DND-41 (cell line): ENCODE measurements around the gene STK32B.

Experiments used
- ATAC-seq: fragments of 200-7000 bp; cut with Tn5 transposase; 3 replicates; pipeline ENCODE4 v1.9.1; 2021; ENCODE audit warnings: low read depth; ENCODE audit not compliant: insufficient read depth
- DNase-seq: peaks from one replicate; pipeline ENCODE4 v3.0.0-alpha.2; 2020
- H2AFZ ChIP-seq: 2 replicates; pipeline ENCODE4 v1.6.0; 2012; ENCODE audit warnings: low read depth, low read length
- H3K27ac ChIP-seq: 2 replicates; pipeline ENCODE4 v1.5.1; 2012; ENCODE audit warnings: low read length, inconsistent platforms
- H3K27me3 ChIP-seq: fragments of 200-600 bp; sonication (generic); 2 replicates; pipeline ENCODE4 v1.6.0; 2012; ENCODE audit warnings: low read length, mild to moderate bottlenecking, inconsistent platforms; ENCODE audit not compliant: insufficient read depth, poor library complexity
- H3K36me3 ChIP-seq: 2 replicates; pipeline ENCODE4 v1.5.1; 2012; ENCODE audit warnings: low read length, inconsistent platforms; ENCODE audit not compliant: insufficient read depth
- H3K4me1 ChIP-seq: 2 replicates; pipeline ENCODE4 v1.5.1; 2012; ENCODE audit warnings: mild to moderate bottlenecking, low read length; ENCODE audit not compliant: insufficient read depth
- H3K4me2 ChIP-seq: 2 replicates; pipeline ENCODE4 v1.6.0; 2012; ENCODE audit warnings: mild to moderate bottlenecking, moderate library complexity, low read length, inconsistent platforms; ENCODE audit not compliant: insufficient read depth
- H3K4me3 ChIP-seq, 2 experiments: fragments of 200-600 bp in 1 of 2; shearing (Covaris generic) in 1 of 2; 2 replicates each; pipeline ENCODE4 v1.5.1; 2012 to 2016; ENCODE audit warnings: inconsistent platforms in 2 of 2, low read length in 2 of 2, mild to moderate bottlenecking in 2 of 2, low read depth in 1 of 2, moderate library complexity in 1 of 2
- H3K79me2 ChIP-seq: 2 replicates; pipeline ENCODE4 v1.6.0; 2012; ENCODE audit warnings: low read length, inconsistent platforms; ENCODE audit not compliant: insufficient read depth
- H3K9ac ChIP-seq: 2 replicates; pipeline ENCODE4 v1.6.0; 2012; ENCODE audit warnings: low read depth, mild to moderate bottlenecking, inconsistent platforms, low read length, moderate library complexity
- H3K9me3 ChIP-seq: 2 replicates; pipeline ENCODE4 v1.5.1; 2012; ENCODE audit warnings: low read length, moderate library complexity, mild to moderate bottlenecking, inconsistent platforms; ENCODE audit not compliant: insufficient read depth, severe bottlenecking
- H4K20me1 ChIP-seq: 2 replicates; pipeline ENCODE4 v1.6.0; 2012; ENCODE audit warnings: low read length; ENCODE audit not compliant: insufficient read depth
- EZH2 ChIP-seq: IDR thresholded peaks from 3 replicates; pipeline ENCODE4 v1.6.1; 2012; ENCODE audit warnings: borderline replicate concordance, low read depth, mild to moderate bottlenecking, moderate library complexity, low read length, inconsistent platforms; ENCODE audit not compliant: severe bottlenecking
- TF ChIP-seq, protein P1 (sequence below): IDR thresholded peaks from 2 replicates; pipeline ENCODE4 v1.5.1; 2012; ENCODE audit warnings: borderline replicate concordance, low read length, moderate library complexity, mild to moderate bottlenecking; ENCODE audit not compliant: poor library complexity, severe bottlenecking; ENCODE audit errors: extremely low read depth

The STK32B gene

DNA sequence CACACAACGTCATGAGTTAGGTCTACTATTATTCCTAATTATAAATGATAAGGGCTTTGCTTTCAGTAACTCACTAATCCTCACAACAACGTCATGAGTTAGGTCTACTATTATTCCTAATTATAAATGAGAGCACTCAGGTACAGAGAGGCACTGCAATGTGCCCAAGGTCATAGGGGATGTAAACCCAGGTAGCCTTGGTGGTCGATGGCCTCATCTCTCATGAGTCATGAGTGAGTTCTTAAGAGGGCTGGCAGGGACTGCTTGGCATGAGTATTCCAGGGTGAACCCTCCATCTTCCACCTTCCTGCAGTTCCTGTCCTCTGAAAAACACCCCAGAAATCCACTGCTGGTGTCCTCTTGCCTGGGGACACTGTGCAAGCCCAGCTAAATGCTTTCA lies 317.1 kb downstream of the STK32B start:
- Histone ChIP-seq H3K27ac (no peak overlapping the region), H3K27me3 (no peaks in the 10 kb centered on the region), H3K79me2 (no peaks in the 10 kb centered on the region), H4K20me1 (peaks cover 3% of the 10 kb centered on the region; the same call in 1 of the 2 replicates), H3K4me3 (no peak overlapping the region), H3K9me3 (no peaks in the 10 kb centered on the region), H3K4me1 (no peaks in the 10 kb centered on the region), H3K36me3 (no peaks in the 10 kb centered on the region), H2AFZ (no peak overlapping the region), H3K4me2 (no peak overlapping the region), H3K9ac (no peak overlapping the region)
- no peak for DNase-seq
- no peak for ATAC-seq
- TF ChIP-seq, protein P1, sequence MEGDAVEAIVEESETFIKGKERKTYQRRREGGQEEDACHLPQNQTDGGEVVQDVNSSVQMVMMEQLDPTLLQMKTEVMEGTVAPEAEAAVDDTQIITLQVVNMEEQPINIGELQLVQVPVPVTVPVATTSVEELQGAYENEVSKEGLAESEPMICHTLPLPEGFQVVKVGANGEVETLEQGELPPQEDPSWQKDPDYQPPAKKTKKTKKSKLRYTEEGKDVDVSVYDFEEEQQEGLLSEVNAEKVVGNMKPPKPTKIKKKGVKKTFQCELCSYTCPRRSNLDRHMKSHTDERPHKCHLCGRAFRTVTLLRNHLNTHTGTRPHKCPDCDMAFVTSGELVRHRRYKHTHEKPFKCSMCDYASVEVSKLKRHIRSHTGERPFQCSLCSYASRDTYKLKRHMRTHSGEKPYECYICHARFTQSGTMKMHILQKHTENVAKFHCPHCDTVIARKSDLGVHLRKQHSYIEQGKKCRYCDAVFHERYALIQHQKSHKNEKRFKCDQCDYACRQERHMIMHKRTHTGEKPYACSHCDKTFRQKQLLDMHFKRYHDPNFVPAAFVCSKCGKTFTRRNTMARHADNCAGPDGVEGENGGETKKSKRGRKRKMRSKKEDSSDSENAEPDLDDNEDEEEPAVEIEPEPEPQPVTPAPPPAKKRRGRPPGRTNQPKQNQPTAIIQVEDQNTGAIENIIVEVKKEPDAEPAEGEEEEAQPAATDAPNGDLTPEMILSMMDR: no peak
- no peak for TF ChIP-seq EZH2

DNA sequence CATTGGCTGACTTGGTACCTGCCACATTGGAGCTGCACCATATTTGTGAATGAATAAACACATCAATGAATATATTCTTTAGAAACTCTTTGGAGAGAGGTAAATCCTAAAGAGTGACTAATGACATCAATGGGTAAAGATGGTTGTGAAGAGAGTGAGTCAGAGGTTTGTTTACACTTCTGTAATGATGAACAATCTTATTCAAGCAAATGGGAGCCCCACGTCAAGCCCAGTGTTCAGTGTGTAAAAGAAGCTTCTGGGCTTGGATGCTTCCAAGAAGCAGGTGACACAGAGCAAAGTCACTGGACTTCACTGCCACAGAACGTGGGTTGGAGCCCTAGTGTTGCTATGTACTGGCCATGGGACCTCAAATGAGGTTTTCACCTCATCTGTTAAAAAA lies 319.0 kb downstream of the STK32B start:
- DNase-seq (no peak), ATAC-seq (no peak)
- no peak overlapping the region for H3K4me2 ChIP-seq
- no peak overlapping the region for H3K9ac ChIP-seq
- H3K4me1 ChIP-seq: no peaks in the 10 kb centered on the region
- H3K27ac ChIP-seq: no peak overlapping the region
- TF ChIP-seq, protein P1: no peak
- TF ChIP-seq EZH2: no peak
- no peaks in the 10 kb centered on the region for H3K79me2 ChIP-seq
- peaks cover 3% of the 10 kb centered on the region; the same call in 1 of the 2 replicates for H4K20me1 ChIP-seq
- H3K9me3 ChIP-seq: no peaks in the 10 kb centered on the region
- no peak overlapping the region for H3K4me3 ChIP-seq
- H3K27me3 ChIP-seq: no peaks in the 10 kb centered on the region
- no peak overlapping the region for H2AFZ ChIP-seq
- no peaks in the 10 kb centered on the region for H3K36me3 ChIP-seq

- no peak for TF ChIP-seq EZH2
- TF ChIP-seq, protein P1: no peak
- Histone ChIP-seq H3K79me2 (no peaks in the 10 kb centered on the region), H3K4me3 (no peak overlapping the region), H3K4me2 (no peak overlapping the region), H3K36me3 (no peaks in the 10 kb centered on the region), H3K27me3 (no peaks in the 10 kb centered on the region), H2AFZ (no peak overlapping the region), H4K20me1 (0 out of 2 replicates have a peak, but pooled peaks cover 3% of the 10 kb centered on the region), H3K27ac (no peak overlapping the region), H3K4me1 (no peaks in the 10 kb centered on the region), H3K9me3 (no peaks in the 10 kb centered on the region), H3K9ac (no peak overlapping the region)
- DNase-seq (no peak), ATAC-seq (no peak)
Measured at GRCh38 chr4:5371415-5372190, 320.3 kb downstream of the STK32B start.
